Astrocyte (in vitro differentiated cells and primary cell): ENCODE results near the gene PAX8. TPM values are rescaled to one million over a fixed set of nuclear protein-coding genes. Genes with fewer than 3 reads are reported as not detected.

Source experiments
- DNase-seq: peaks from one replicate; pipeline ENCODE4 v3.0.0-alpha.2; 2010; ENCODE audit warnings: low read depth
- FAIRE-seq: peaks from 2 replicates; lab custom pipeline; 2011; peaks lifted over from hg19 to GRCh38; lab: Jason Lieb, UNC
- H2AFZ ChIP-seq: 2 replicates; pipeline ENCODE4 v1.6.0; 2012; ENCODE audit warnings: low read depth, low read length, inconsistent platforms
- H3K27ac ChIP-seq: 2 replicates; pipeline ENCODE4 v1.5.1; 2011; ENCODE audit warnings: low read depth, low read length, inconsistent platforms
- H3K27me3 ChIP-seq: 2 replicates; pipeline ENCODE4 v1.6.0; 2011; ENCODE audit warnings: low read length, inconsistent platforms; ENCODE audit not compliant: insufficient read depth
- H3K36me3 ChIP-seq: 2 replicates; pipeline ENCODE4 v1.5.1; 2011; ENCODE audit warnings: low read length, inconsistent platforms; ENCODE audit not compliant: insufficient read depth
- H3K4me1 ChIP-seq: 2 replicates; pipeline ENCODE4 v1.5.1; 2011; ENCODE audit warnings: low read length, inconsistent platforms; ENCODE audit not compliant: insufficient read depth
- H3K4me2 ChIP-seq: 2 replicates; pipeline ENCODE4 v1.6.0; 2012; ENCODE audit warnings: low read length, inconsistent platforms
- H3K4me3 ChIP-seq: 2 replicates; pipeline ENCODE4 v1.5.1; 2011; ENCODE audit warnings: low read depth, mild to moderate bottlenecking, low read length, inconsistent platforms; ENCODE audit not compliant: insufficient read depth
- H3K79me2 ChIP-seq: 2 replicates; pipeline ENCODE4 v1.6.0; 2012; ENCODE audit warnings: mild to moderate bottlenecking, low read length, inconsistent platforms; ENCODE audit not compliant: insufficient read depth
- H3K9ac ChIP-seq: 2 replicates; pipeline ENCODE4 v1.6.0; 2012; ENCODE audit warnings: mild to moderate bottlenecking, low read length, inconsistent platforms
- H3K9me3 ChIP-seq: 2 replicates; pipeline ENCODE4 v1.5.1; 2012; ENCODE audit warnings: low read depth, mild to moderate bottlenecking, low read length, inconsistent platforms; ENCODE audit not compliant: insufficient read depth
- H4K20me1 ChIP-seq: 2 replicates; pipeline ENCODE4 v1.6.0; 2012; ENCODE audit warnings: low read length, inconsistent platforms; ENCODE audit not compliant: insufficient read depth
- H3K27ac Mint-ChIP-seq: one replicate; pipeline ENCODE4 v1.8.0; 2021; ENCODE audit warnings: mild to moderate bottlenecking, mixed read lengths; ENCODE audit not compliant: unreplicated experiment
- H3K27me3 Mint-ChIP-seq: one replicate; pipeline ENCODE4 v1.8.0; 2021; ENCODE audit warnings: low read depth, mixed read lengths; ENCODE audit not compliant: unreplicated experiment
- H3K36me3 Mint-ChIP-seq: one replicate; pipeline ENCODE4 v1.8.0; 2021; ENCODE audit warnings: low read depth, mixed read lengths; ENCODE audit not compliant: unreplicated experiment
- H3K4me1 Mint-ChIP-seq: one replicate; pipeline ENCODE4 v1.8.0; 2021; ENCODE audit warnings: low read depth, mixed read lengths; ENCODE audit not compliant: unreplicated experiment
- H3K4me3 Mint-ChIP-seq: one replicate; pipeline ENCODE4 v1.8.0; 2021; ENCODE audit warnings: mild to moderate bottlenecking, moderate library complexity, mixed read lengths; ENCODE audit not compliant: unreplicated experiment
- H3K9me3 Mint-ChIP-seq: one replicate; pipeline ENCODE4 v1.8.0; 2021; ENCODE audit warnings: mild to moderate bottlenecking, mixed read lengths; ENCODE audit not compliant: unreplicated experiment
- CTCF ChIP-seq: IDR thresholded peaks from 2 replicates; pipeline ENCODE4 v1.5.1; 2011; ENCODE audit warnings: low read depth, mild to moderate bottlenecking, inconsistent platforms, low read length, moderate library complexity; ENCODE audit not compliant: insufficient read depth
- EZH2 ChIP-seq: IDR thresholded peaks from 2 replicates; pipeline ENCODE4 v1.6.1; 2012; ENCODE audit warnings: mild to moderate bottlenecking, low read length, inconsistent platforms; ENCODE audit not compliant: insufficient read depth
- total RNA-seq: library from RNA; stranded (reverse); gene quantifications from 2 replicates; pipeline ENCODE4 v1.2.1, GENCODE V29; 2021

PAX8 gene
- total RNA-seq, 1 donor from 2014 or later = 0.48 TPM

- Mint-ChIP-seq H3K9me3 (no peaks in the 10 kb centered on the region), H3K4me3 (no peak overlapping the region), H3K36me3 (no peaks in the 10 kb centered on the region), H3K27ac (peak overlapping the region; percentile 85), H3K4me1 (peaks cover 14% of the 10 kb centered on the region), H3K27me3 (peaks cover 5% of the 10 kb centered on the region)
- no peak for DNase-seq
- no peaks in the 10 kb centered on the region for H3K36me3 ChIP-seq
- FAIRE-seq = no peak
- peaks cover 12% of the 10 kb centered on the region for H3K4me1 ChIP-seq
- peak overlapping the region; percentile 31 for H3K4me2 ChIP-seq
- H3K9me3 ChIP-seq = no peaks in the 10 kb centered on the region
- no peaks in the 10 kb centered on the region for H3K27me3 ChIP-seq
- no peak overlapping the region for H3K9ac ChIP-seq
- no peaks in the 10 kb centered on the region for H3K79me2 ChIP-seq
- H3K27ac ChIP-seq = no peak overlapping the region
- H2AFZ ChIP-seq = no peak overlapping the region
- TF ChIP-seq CTCF = no peak
- no peak for TF ChIP-seq EZH2
- no peak overlapping the region for H3K4me3 ChIP-seq
- H4K20me1 ChIP-seq = no peaks in the 10 kb centered on the region
Observed at GRCh38 chr2:113226462-113226861, 52.3 kb downstream of the PAX8 start.

GRCh38 chr2:113225263-113226259, 53.2 kb downstream of the PAX8 start:
- H3K4me2 ChIP-seq = peak overlapping the region; percentile 31
- peak overlapping the region; percentile 6 for H2AFZ ChIP-seq
- Mint-ChIP-seq H3K4me1 (peaks cover 14% of the 10 kb centered on the region), H3K36me3 (no peaks in the 10 kb centered on the region), H3K27me3 (peaks cover 5% of the 10 kb centered on the region), H3K9me3 (no peaks in the 10 kb centered on the region), H3K27ac (peak overlapping the region; percentile 85), H3K4me3 (peak overlapping the region; percentile 28)
- H3K27ac ChIP-seq = peak overlapping the region; percentile 51
- peak overlapping the region; percentile 13 for H3K9ac ChIP-seq
- FAIRE-seq = no peak
- H3K36me3 ChIP-seq = no peaks in the 10 kb centered on the region
- H4K20me1 ChIP-seq = no peaks in the 10 kb centered on the region
- TF ChIP-seq EZH2 (no peak), CTCF (no peak)
- no peak overlapping the region for H3K4me3 ChIP-seq
- no peaks in the 10 kb centered on the region for H3K79me2 ChIP-seq
- DNase-seq = peak; percentile 79
- no peaks in the 10 kb centered on the region for H3K9me3 ChIP-seq
- H3K27me3 ChIP-seq = no peaks in the 10 kb centered on the region
- H3K4me1 ChIP-seq = peaks cover 12% of the 10 kb centered on the region
